MCF 10A (cell line): ENCODE measurements around the gene ASB15. TPM values are rescaled to one million over a fixed set of nuclear protein-coding genes. Genes with fewer than 3 reads are reported as not detected.

Experiments
- BruUV-seq: library from RNA; stranded (reverse); fragments of 400-500 nt; replicated peaks from 2 replicates; lab custom pipeline; 2021; lab: Mats Ljungman, UMichigan
- CTCF ChIA-PET: fragments of 300-600 bp; sonication (Branson Sonifier 250); formaldehyde crosslinking; extraction: SDS; loops from one replicate; lab custom pipeline; 2021; ENCODE audit warnings: antibody characterized with exemption, inconsistent platforms; lab: Yijun Ruan, JAX
- POLR2A ChIA-PET: fragments of 300-600, 350-650 bp; sonication (Branson Sonifier 250); formaldehyde crosslinking; extraction: SDS; loops from one replicate; lab custom pipeline; 2020; ENCODE audit warnings: antibody characterized with exemption, inconsistent platforms; lab: Yijun Ruan, JAX
- DNase-seq: peaks from one replicate; pipeline ENCODE4 v3.0.0-alpha.2; 2018; ENCODE audit not compliant: unreplicated experiment
- H3K27ac Mint-ChIP-seq: one replicate; pipeline ENCODE4 v1.8.0; 2022; ENCODE audit warnings: mild to moderate bottlenecking, low read depth, mixed read lengths; ENCODE audit not compliant: unreplicated experiment
- H3K27me3 Mint-ChIP-seq: one replicate; pipeline ENCODE4 v1.8.0; 2022; ENCODE audit warnings: mixed read lengths; ENCODE audit not compliant: insufficient read depth, unreplicated experiment
- H3K36me3 Mint-ChIP-seq: one replicate; pipeline ENCODE4 v1.8.0; 2022; ENCODE audit warnings: mild to moderate bottlenecking, moderate library complexity, mixed read lengths; ENCODE audit not compliant: insufficient read depth, unreplicated experiment
- H3K4me1 Mint-ChIP-seq: one replicate; pipeline ENCODE4 v1.8.0; 2022; ENCODE audit warnings: mixed read lengths; ENCODE audit not compliant: insufficient read depth, unreplicated experiment
- H3K4me3 Mint-ChIP-seq: one replicate; pipeline ENCODE4 v1.8.0; 2022; ENCODE audit warnings: mild to moderate bottlenecking, moderate library complexity, mixed read lengths; ENCODE audit not compliant: unreplicated experiment
- H3K9me3 Mint-ChIP-seq: one replicate; pipeline ENCODE4 v1.8.0; 2022; ENCODE audit warnings: mixed read lengths; ENCODE audit not compliant: unreplicated experiment
- intact Hi-C: fragments of 100-400 bp; cut with micrococcal nuclease; formaldehyde crosslinking; loops from 2 replicates; pipeline ENCODE4 v1.14.1; 2022
- total RNA-seq: library from RNA; stranded (reverse); gene quantifications from 2 replicates; pipeline ENCODE4 v1.2.3, GENCODE V29; 2022
- TF ChIP-seq, protein P1 (sequence below): fragments of 200-600 bp; IDR thresholded peaks from one replicate; pipeline ENCODE4 v1.8.0; 2022; ENCODE audit warnings: antibody characterized with exemption, mild to moderate bottlenecking; ENCODE audit not compliant: unreplicated experiment

The ASB15 gene
- total RNA-seq, 1 experiment from 2014 or later = not detected

DNA sequence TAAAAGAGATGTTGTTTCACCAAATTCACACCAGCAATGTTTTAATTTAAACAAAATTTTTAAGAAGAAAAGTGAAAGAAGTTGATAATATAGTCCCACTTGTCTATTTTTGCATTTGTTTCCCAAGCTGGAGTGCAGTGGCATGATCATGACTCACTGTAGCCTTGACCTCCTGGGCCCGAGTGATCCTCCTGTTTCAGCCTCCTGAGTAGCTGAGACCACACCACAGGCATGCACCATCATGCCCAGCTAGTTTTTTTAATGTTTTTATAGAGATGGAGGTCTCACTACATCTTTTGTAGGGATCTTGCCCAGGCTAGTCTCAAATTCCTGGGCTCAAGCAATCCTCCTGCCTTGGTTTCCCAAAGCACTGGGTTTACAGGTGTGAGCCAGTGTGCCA is 29.9 kb upstream of the ASB15 start:
- Mint-ChIP-seq H3K9me3 (no peaks in the 10 kb centered on the region), H3K36me3 (no peaks in the 10 kb centered on the region), H3K27ac (no peak overlapping the region), H3K27me3 (no peaks in the 10 kb centered on the region), H3K4me3 (no peak overlapping the region), H3K4me1 (no peaks in the 10 kb centered on the region)
- TF ChIP-seq, protein P1, sequence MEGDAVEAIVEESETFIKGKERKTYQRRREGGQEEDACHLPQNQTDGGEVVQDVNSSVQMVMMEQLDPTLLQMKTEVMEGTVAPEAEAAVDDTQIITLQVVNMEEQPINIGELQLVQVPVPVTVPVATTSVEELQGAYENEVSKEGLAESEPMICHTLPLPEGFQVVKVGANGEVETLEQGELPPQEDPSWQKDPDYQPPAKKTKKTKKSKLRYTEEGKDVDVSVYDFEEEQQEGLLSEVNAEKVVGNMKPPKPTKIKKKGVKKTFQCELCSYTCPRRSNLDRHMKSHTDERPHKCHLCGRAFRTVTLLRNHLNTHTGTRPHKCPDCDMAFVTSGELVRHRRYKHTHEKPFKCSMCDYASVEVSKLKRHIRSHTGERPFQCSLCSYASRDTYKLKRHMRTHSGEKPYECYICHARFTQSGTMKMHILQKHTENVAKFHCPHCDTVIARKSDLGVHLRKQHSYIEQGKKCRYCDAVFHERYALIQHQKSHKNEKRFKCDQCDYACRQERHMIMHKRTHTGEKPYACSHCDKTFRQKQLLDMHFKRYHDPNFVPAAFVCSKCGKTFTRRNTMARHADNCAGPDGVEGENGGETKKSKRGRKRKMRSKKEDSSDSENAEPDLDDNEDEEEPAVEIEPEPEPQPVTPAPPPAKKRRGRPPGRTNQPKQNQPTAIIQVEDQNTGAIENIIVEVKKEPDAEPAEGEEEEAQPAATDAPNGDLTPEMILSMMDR = no peak
- intact Hi-C loops = no loop called here
- no TSS peak for BruUV-seq
- ChIA-PET CTCF (no interaction called here), POLR2A (interaction anchor here (3.8 kb wide), 1 partner anchor 14 kb away, joined by 30 read pairs; the partner anchor contains the start of gene NDUFA5)
- peak; percentile 17 for DNase-seq

DNA sequence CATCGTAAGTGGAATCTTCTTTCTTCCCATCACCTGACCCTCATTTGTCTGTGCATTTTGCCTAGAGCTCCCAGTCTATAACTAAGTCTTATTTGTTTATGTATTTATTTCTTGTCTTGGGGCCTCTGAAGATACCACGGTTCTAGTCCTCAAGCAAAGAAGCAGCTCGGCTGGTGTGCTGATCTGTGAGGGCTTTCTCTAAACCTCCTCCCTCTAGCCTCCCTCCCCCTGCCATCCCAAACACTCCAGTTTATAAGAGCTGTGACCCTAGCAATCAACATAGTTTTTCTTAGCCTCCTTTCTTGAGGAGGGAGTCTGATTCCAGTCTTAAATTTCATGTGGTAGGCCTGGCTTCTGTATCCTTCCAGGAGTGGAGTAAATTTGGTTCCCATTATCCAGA is 28.3 kb upstream of the ASB15 start:
- no TSS peak for BruUV-seq
- H3K4me3 Mint-ChIP-seq = no peak overlapping the region
- TF ChIP-seq, protein P1 = no peak

DNA sequence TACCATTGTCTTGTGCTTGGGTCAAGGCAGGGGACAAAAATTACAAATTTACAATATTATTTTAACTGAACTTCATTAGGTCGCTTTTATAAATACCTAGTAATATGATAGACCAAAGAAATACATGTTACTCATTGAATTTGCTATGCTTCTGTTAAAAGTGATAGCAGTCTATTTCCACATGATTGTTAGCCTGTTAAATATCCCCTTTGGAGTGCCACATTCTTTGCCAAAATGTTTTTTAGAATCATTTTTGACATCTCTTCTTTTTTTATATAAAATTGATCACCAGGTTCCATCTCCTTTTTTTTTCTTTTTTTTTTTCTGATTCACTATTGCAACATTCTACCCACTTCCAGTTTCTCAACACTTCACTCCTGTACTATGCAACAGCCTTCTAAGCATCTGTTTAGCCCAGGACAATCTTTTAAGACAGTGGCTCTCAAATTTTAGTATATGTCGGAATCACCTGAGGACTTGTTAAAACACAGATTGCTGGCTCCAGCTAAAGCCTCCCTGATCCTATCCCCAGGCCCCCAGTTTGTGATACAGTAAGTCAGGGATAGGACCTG is 27.6 kb upstream of the ASB15 start:
- no peaks in the 10 kb centered on the region for H3K36me3 Mint-ChIP-seq
- H3K9me3 Mint-ChIP-seq = no peaks in the 10 kb centered on the region
- TF ChIP-seq, protein P1 = no peak
- ChIA-PET POLR2A (no interaction called here), CTCF (interaction anchor here (0.7 to 0.9 kb wide), 3 partner anchors 9 to 297 kb away, joined by 3 read pairs; no protein-coding TSS in a partner anchor)
- no peak overlapping the region for H3K27ac Mint-ChIP-seq
- H3K4me3 Mint-ChIP-seq = no peak overlapping the region
- no peaks in the 10 kb centered on the region for H3K27me3 Mint-ChIP-seq
- DNase-seq = peak; percentile 12
- H3K4me1 Mint-ChIP-seq = no peaks in the 10 kb centered on the region
- no TSS peak for BruUV-seq
- intact Hi-C loops = no loop called here

More for the DNA sequence above, 28.3 kb upstream of the ASB15 start:
- CTCF ChIA-PET = interaction anchor here (0.6 to 1.1 kb wide), 5 partner anchors 10 to 1566 kb away, joined by 3 to 5 read pairs (median 4); no protein-coding TSS in a partner anchor
- Mint-ChIP-seq H3K9me3 (no peaks in the 10 kb centered on the region), H3K4me1 (no peaks in the 10 kb centered on the region), H3K36me3 (no peaks in the 10 kb centered on the region), H3K27ac (no peak overlapping the region), H3K27me3 (no peaks in the 10 kb centered on the region)
- intact Hi-C loops = no loop called here
- POLR2A ChIA-PET = interaction anchor here (1.2 kb wide), 1 partner anchor 16 kb away, joined by 7 read pairs; the partner anchor contains the start of gene NDUFA5
- DNase-seq = no peak

DNA sequence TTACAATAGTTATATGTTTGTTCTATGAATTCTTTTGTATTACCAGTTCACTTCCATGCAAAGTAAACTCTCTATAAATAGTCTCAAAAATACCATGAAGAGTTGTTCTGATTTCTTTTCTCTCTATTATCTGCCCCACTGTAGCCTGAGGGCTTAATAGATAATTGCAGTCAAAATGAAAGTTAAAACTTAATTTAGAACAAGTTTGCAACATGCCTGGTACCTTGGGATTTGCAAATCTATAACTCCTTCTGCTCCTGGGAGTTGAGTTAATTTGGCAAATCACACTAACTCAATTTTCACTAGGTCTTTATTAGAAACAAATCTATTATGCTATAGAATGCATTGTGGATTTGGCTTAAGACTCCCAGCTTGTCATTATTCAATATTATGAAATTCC is 22.2 kb upstream of the ASB15 start:
- Mint-ChIP-seq H3K9me3 (no peaks in the 10 kb centered on the region), H3K4me3 (no peak overlapping the region), H3K27me3 (no peaks in the 10 kb centered on the region), H3K27ac (no peak overlapping the region), H3K4me1 (no peaks in the 10 kb centered on the region), H3K36me3 (no peaks in the 10 kb centered on the region)
- no TSS peak for BruUV-seq
- intact Hi-C loops = no loop called here
- no peak for DNase-seq
- TF ChIP-seq, protein P1 = no peak
- ChIA-PET POLR2A (no interaction called here), CTCF (interaction anchor here (0.6 kb wide), 1 partner anchor 18 kb away, joined by 3 read pairs; no protein-coding TSS in a partner anchor)
